Sigmoid colon (tissue), 3 donors: ENCODE data around the gene PPM1E.

Experiments
- CTCF ChIP-seq, 4 experiments: fragments of 450-650 bp in 3 of 4; fragments of 200-600 bp in 1 of 4; IDR thresholded peaks; one replicate each; pipeline ENCODE4 v1.5.1; 2016 to 2019; ENCODE audit warnings: antibody characterized with exemption in 4 of 4, mild to moderate bottlenecking in 3 of 4, moderate library complexity in 2 of 4
- POLR2A ChIP-seq, 2 donors: fragments of 450-650 bp; IDR thresholded peaks; one replicate each; pipeline ENCODE4 v1.6.1; 2016; ENCODE audit warnings: antibody characterized with exemption in 2 of 2, mild to moderate bottlenecking in 2 of 2, moderate library complexity in 2 of 2

- no peak for TF ChIP-seq CTCF (IDR thresholded peaks at IDR 0.05)
- no peak for TF ChIP-seq POLR2A (IDR thresholded peaks at IDR 0.05)
Measured at GRCh38 chr17:59030811-59031210, 275.2 kb downstream of the PPM1E start.
